Mononuclear cell (primary cell): ENCODE measurements around the gene RPL34. TPM values are rescaled to one million over a fixed set of nuclear protein-coding genes. Genes with fewer than 3 reads are reported as not detected.

Experiments used
- H3K27me3 ChIP-seq: 2 replicates; pipeline ENCODE4 v1.6.0; 2011; ENCODE audit warnings: low read length, control low read depth; ENCODE audit not compliant: insufficient read depth
- H3K4me1 ChIP-seq: 2 replicates; pipeline ENCODE4 v1.5.1; 2011; ENCODE audit warnings: mild to moderate bottlenecking, low read length, control low read depth; ENCODE audit not compliant: insufficient read depth
- H3K4me3 ChIP-seq: 2 replicates; pipeline ENCODE4 v1.5.1; 2011; ENCODE audit warnings: mild to moderate bottlenecking, low read length, moderate library complexity
- H3K9me3 ChIP-seq: 2 replicates; pipeline ENCODE4 v1.5.1; 2011; ENCODE audit warnings: low read depth, mild to moderate bottlenecking, control low read depth, low read length
- total RNA-seq: library from RNA; depleted of rRNA; stranded (reverse); fragments of >200 nt; gene quantifications from one replicate; pipeline ENCODE4 v1.2.3, GENCODE V29; 2012

Gene RPL34
- total RNA-seq, 1 donor, result 1,534 TPM

DNA sequence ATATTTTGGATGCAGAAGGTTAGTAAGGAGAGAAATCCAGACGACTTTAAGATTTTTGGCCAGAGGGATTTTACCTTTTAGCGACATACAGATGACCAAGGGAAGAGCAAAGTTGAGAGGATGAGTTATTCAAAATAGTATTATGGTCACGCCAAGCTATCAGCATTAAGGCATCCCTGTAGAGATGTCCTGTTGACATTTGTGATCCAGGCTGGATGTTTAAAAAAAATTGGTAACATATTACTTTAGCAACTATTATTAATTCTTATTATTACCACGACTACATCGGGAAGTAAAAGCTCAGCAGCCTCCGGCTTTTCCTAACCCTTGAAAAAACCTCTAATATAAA is 29.5 kb downstream of the RPL34 start:
- H3K27me3 ChIP-seq, result no peaks in the 10 kb centered on the region
- H3K4me3 ChIP-seq, result peak overlapping the region; percentile 90
- H3K4me1 ChIP-seq, result peaks cover 25% of the 10 kb centered on the region
- no peaks in the 10 kb centered on the region for H3K9me3 ChIP-seq

DNA sequence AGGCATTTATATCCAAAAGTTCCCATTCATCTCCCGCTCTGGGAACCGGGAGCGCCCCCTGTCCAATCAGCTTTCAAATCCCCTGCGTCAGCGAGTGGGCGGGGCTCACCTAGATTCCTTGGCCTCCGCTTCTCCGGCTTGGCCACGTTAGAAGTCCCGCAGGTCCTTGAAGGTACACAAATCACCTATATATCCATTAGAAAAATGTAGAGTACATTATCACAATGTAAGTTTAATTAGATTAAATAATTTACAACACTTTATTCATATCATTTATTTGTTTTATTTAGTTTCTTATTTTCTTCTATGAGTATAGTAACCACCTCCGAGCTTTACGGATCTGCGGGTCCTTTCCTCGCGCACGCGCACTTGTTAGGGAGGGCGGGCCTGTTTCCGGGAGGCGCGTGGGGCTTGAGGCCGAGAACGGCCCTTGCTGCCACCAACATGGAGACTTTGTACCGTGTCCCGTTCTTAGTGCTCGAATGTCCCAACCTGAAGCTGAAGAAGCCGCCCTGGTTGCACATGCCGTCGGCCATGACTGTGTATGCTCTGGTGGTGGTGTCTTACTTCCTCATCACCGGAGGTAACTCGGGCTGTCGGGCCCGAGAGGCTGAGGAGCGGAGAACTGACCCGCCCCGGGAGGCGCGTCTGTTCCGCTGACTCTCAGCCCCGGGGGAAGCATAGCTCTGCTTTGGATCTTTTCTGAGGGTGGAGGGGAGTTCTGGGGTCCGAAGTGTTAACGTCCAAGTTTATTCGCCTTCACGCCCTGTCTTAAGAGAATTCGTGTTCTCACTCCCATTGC is 30.0 kb downstream of the RPL34 start, which contains the start of gene OSTC:
TSS of gene OSTC (plus strand) at position 388 of the 802 bp plus-strand sequence. CDS start at position 445, 57 bp downstream.
- Histone ChIP-seq H3K9me3 (no peaks in the 10 kb centered on the region), H3K4me1 (peaks cover 25% of the 10 kb centered on the region), H3K27me3 (no peaks in the 10 kb centered on the region), H3K4me3 (peak within 1 kb of the TSS; percentile 90)

- H3K4me1 ChIP-seq, result peaks cover 25% of the 10 kb centered on the region
- H3K4me3 ChIP-seq, result peak overlapping the region; percentile 90
- H3K27me3 ChIP-seq, result no peaks in the 10 kb centered on the region
- H3K9me3 ChIP-seq, result no peaks in the 10 kb centered on the region
These were observed 30.8 kb downstream of the RPL34 start for GRCh38 chr4:108651014-108651791.

- H3K27me3 ChIP-seq, result no peaks in the 10 kb centered on the region
- H3K4me1 ChIP-seq, result no peaks in the 10 kb centered on the region
These were observed 42.3 kb downstream of the RPL34 start for GRCh38 chr4:108662629-108663028.

DNA sequence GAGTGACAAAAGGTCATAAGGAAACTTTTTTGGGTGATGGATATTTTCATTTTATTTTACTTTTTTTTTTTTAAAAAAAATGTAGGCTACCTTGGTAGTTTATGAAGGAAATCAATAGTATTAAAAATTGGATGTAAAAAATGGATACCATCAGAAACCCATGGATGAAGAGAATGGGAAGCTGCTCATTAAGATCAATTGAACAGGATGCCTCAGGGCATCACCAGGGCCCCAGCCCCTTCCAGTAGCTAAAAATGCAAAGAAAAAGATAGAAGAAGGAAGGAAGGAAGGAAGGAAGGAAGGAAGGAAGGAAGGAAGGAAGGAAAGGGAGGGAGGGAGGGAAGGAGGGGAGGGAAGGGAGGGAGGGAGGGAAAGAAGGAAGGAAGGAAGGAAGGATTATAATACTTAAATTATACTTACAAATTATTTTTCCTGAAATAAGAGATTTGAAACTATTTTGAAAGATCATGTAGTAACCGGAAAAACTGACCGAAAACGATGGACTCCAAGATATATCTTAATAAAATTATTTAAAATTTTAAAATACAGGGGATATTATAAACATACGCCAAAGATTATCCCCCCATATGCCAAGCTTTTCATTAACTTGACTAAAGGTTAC is 54.1 kb downstream of the RPL34 start:
- H3K9me3 ChIP-seq, result no peaks in the 10 kb centered on the region
- no peaks in the 10 kb centered on the region for H3K27me3 ChIP-seq
- no peaks in the 10 kb centered on the region for H3K4me1 ChIP-seq
- H3K4me3 ChIP-seq, result no peak overlapping the region

More at GRCh38 chr4:108662629-108663028, 42.3 kb downstream of the RPL34 start:
- Histone ChIP-seq H3K9me3 (no peaks in the 10 kb centered on the region), H3K4me3 (no peak overlapping the region)

Other genes starting within 250 kb of the RPL34 start
- gene OSTC, start 30.0 kb downstream of the RPL34 start, total RNA-seq, result 54.5 TPM
- gene ETNPPL, start 142.5 kb downstream of the RPL34 start, total RNA-seq, result not detected